PFSK-1 (cell line): ENCODE data around the gene FIBP.

Source experiments
- POLR2AphosphoS5 ChIP-seq: IDR thresholded peaks from 2 replicates; pipeline ENCODE4 v1.6.1; 2012; ENCODE audit warnings: low read depth, mild to moderate bottlenecking, control low read depth, low read length, moderate library complexity
- SIN3A ChIP-seq: IDR thresholded peaks from 2 replicates; pipeline ENCODE4 v1.6.1; 2012; ENCODE audit warnings: mild to moderate bottlenecking, low read length, moderate library complexity, borderline replicate concordance; ENCODE audit not compliant: insufficient read depth

DNA sequence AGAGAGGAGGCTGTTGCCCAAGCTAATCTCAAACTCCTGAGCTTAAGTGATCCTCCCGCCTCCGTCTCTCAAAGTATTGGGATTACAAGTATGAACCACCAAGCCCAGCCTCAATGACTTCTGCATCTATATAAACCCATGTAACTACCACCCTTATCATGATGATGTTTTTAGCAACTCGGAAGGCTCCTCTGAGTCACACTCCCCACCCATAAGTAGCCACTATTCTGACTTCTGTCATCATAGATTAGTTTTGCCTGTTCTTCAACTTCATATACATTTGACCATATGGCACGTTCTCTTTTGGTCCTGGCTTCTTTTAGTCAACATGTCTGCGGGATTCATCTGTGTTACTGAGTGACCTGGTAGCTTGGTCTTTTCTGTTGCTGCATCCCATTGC, 18.3 kb upstream of the FIBP start:
- no peak for TF ChIP-seq POLR2AphosphoS5
- no peak for TF ChIP-seq SIN3A
